Fibroblast of peridontal ligament (primary cell): ENCODE results near the gene SLCO3A1.
"Not testable (repeated sequence)": the region's sequence is repeated elsewhere in the genome, so short reads cannot be mapped to it uniquely, and the experiment has no call there.

Experiments
- DNase-seq: peaks from one replicate; pipeline ENCODE4 v3.0.0-alpha.2; 2010; ENCODE audit errors: extremely low read depth

SLCO3A1 gene

GRCh38 chr15:92207601-92208000, 354.1 kb downstream of the SLCO3A1 start:
- DNase-seq = not testable (repeated sequence)
